Peyer's patch (tissue), 4 donors: Measurements from ENCODE around the gene TM9SF1. TPM values are rescaled to one million over a fixed set of nuclear protein-coding genes. Genes with fewer than 3 reads are reported as not detected.

Experiments
- DNase-seq, 3 donors: peaks; one replicate each; pipeline ENCODE4 v3.0.0-alpha.2; 2017 to 2019
- H3K27ac ChIP-seq, 4 donors: fragments of 200-600 bp; sonication (generic); one replicate each; pipeline ENCODE4 v1.5.1; 2016 to 2019
- H3K27me3 ChIP-seq, 2 donors: fragments of 200-600 bp; sonication (generic); one replicate each; pipeline ENCODE4 v1.5.1; 2019
- H3K36me3 ChIP-seq, 3 donors: fragments of 200-600 bp; sonication (generic); one replicate each; pipeline ENCODE4 v1.5.1; 2016 to 2019
- H3K4me1 ChIP-seq, 4 donors: fragments of 200-600 bp; sonication (generic); one replicate each; pipeline ENCODE4 v1.5.1; 2016 to 2019
- H3K4me3 ChIP-seq, 4 donors: fragments of 200-600 bp; sonication (generic); 1 replicate in 3 of 4; 2 replicates in 1 of 4; pipeline ENCODE4 v1.5.1; 2016 to 2019; ENCODE audit warnings: mild to moderate bottlenecking in 1 of 4
- H3K9me3 ChIP-seq, 4 donors: fragments of 200-600 bp; sonication (generic); one replicate each; pipeline ENCODE4 v1.5.1; 2016 to 2019; ENCODE audit warnings: mild to moderate bottlenecking in 1 of 4
- POLR2A ChIP-seq, 2 donors: fragments of 450-650 bp; IDR thresholded peaks; one replicate each; pipeline ENCODE4 v1.5.1; 2017; ENCODE audit warnings: antibody characterized with exemption in 2 of 2, mild to moderate bottlenecking in 2 of 2, moderate library complexity in 2 of 2
- total RNA-seq, 4 donors: library from RNA; depleted of rRNA; stranded (reverse); fragments of >200 nt; gene quantifications; one replicate each; pipeline ENCODE4 v1.1.0, GENCODE V29; 2016
- TF ChIP-seq, protein P1 (sequence below), 6 experiments: fragments of 450-650 bp in 4 of 6; fragments of 200-600 bp in 2 of 6; sonication (generic) in 1 of 6; IDR thresholded peaks; one replicate each; pipeline ENCODE4 v1.5.1; 2017 to 2019; ENCODE audit warnings: antibody characterized with exemption in 6 of 6, mild to moderate bottlenecking in 3 of 6, moderate library complexity in 1 of 6

The TM9SF1 gene
- total RNA-seq, 4 donors from 2014 or later: 22.3 to 80.7 (median 49.8) TPM

DNA sequence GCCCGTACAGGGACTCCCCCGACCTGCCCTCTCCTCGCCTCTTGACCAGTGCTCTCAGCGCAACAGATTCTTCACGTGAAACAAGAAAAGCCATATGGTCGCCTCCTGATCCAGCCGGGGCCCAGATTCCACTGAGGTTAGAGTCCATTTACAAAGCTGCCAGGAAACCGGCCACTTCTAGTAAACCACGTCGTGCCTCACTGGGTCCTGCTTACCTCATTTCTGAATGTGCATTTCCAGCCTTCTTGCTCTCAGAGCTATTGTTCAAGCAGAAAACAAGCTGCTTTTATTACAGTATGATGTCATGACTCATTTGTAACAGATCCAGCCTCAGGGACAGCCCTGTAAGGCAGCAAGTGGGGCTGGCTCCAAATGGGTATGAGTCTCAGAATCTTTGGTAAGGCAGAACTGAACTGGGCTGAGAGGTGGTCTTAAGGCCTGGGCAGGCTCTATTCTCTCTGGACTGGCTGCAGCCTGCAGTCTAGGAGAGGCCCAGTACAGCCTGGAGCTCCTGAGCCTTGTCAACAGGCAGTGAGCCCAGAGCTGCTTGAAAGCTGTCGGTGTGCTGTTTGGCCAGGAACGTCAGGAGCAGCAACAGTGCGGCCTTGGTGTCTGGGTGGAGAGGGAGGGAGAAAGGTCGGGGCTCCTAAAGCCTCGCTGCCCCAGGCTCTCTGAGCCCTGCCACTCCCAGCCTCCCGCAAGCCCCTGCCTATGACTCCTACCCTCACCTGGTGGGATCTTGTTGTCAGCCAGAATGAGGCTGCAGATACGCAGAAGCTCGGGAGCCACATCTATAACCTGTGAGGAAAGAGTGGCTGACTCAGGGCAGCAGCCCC, 15.1 kb downstream of the TM9SF1 start:
- H3K27ac ChIP-seq: peak overlapping the region in 1 of 4 donors; percentile 19
- no peak overlapping the region for H3K4me3 ChIP-seq
- peaks cover 0 to 92% (median 0%) of the 10 kb centered on the region in 3 donors for H3K36me3 ChIP-seq
- H3K4me1 ChIP-seq: no peaks in the 10 kb centered on the region
- no peaks in the 10 kb centered on the region for H3K9me3 ChIP-seq
- no peaks in the 10 kb centered on the region for H3K27me3 ChIP-seq
- TF ChIP-seq, protein P1, sequence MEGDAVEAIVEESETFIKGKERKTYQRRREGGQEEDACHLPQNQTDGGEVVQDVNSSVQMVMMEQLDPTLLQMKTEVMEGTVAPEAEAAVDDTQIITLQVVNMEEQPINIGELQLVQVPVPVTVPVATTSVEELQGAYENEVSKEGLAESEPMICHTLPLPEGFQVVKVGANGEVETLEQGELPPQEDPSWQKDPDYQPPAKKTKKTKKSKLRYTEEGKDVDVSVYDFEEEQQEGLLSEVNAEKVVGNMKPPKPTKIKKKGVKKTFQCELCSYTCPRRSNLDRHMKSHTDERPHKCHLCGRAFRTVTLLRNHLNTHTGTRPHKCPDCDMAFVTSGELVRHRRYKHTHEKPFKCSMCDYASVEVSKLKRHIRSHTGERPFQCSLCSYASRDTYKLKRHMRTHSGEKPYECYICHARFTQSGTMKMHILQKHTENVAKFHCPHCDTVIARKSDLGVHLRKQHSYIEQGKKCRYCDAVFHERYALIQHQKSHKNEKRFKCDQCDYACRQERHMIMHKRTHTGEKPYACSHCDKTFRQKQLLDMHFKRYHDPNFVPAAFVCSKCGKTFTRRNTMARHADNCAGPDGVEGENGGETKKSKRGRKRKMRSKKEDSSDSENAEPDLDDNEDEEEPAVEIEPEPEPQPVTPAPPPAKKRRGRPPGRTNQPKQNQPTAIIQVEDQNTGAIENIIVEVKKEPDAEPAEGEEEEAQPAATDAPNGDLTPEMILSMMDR (IDR thresholded peaks at IDR 0.05): no peak
- TF ChIP-seq POLR2A (IDR thresholded peaks at IDR 0.05): no peak
- DNase-seq: no peak

DNA sequence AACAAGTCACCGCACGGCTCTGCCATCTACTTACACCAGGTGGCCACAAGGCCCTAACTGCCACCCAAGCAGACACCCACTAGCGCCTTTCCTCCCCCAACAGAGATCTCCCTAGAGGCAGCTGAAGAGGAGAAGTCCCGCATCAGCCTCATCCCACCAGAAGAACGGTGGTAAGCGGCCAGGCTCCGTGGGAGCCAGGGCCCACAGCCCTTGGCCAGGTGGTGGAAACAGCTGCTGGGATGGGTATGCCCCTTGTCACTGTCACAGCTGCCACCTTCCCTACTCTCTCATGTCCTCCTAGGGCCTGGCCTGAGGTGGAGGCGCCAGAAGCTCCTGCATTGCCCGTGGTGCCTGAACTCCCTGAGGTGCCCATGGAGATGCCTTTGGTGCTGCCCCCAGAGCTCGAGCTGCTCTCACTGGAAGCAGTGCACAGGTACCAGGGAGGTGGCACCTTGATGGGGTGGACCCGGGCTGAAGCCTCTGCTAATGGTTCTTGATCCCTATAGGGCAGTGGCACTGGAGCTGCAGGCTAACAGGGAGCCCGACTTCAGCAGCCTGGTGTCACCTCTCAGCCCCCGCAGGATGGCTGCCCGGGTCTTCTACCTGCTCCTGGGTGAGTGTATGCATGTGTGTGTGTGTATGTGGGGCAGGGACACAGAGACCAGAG, 15.8 kb downstream of the TM9SF1 start:
- peaks cover 0 to 84% (median 0%) of the 10 kb centered on the region in 3 donors for H3K36me3 ChIP-seq
- H3K4me3 ChIP-seq: no peak overlapping the region
- DNase-seq: peak in 1 of 3 donors; percentile 43
- no peaks in the 10 kb centered on the region for H3K27me3 ChIP-seq
- no peak for TF ChIP-seq POLR2A (IDR thresholded peaks at IDR 0.05)
- TF ChIP-seq, protein P1 (IDR thresholded peaks at IDR 0.05): no peak
- peak overlapping the region in 1 of 4 donors; percentile 16 for H3K27ac ChIP-seq
- H3K9me3 ChIP-seq: no peaks in the 10 kb centered on the region
- H3K4me1 ChIP-seq: no peaks in the 10 kb centered on the region

DNA sequence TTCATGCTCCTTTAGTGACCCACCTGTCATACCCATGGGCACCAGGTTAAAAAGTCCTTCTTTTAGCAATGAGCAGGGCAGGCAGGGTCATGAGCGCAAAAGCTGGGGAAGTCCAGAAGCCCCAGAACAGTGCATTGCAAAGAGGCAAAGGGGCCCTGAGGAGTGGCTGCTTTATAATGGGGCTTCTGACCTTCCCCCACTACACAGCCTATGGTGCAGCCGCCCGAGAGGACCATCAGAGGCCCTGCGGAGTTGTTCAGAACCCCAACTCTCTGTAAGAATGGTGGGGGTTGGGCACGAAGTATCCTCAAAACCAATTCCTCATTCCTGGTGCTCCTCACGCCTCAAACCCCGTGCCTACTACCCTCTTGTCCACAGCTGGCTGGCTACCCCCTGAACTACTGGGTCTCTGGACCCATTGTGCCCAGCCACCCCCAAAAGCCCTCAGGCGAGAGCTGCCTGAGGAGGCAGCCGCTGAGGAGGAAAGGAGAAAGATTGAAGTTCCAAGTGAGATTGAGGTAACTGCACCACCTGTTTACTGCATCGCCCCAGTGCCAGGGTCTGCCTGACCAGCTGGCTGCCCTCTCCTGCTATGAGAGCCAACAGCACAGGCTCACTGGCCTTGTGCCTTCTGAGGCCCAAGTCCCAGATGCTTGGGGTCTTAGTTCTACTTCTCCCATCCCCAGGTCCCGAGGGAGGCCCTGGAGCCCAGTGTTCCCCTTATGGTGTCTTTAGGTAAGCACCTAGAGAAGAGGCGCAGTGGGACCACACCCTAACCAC, 16.7 kb downstream of the TM9SF1 start:
- H3K36me3 ChIP-seq: peaks cover 0 to 76% (median 0%) of the 10 kb centered on the region in 3 donors
- DNase-seq: no peak
- no peak overlapping the region for H3K4me3 ChIP-seq
- TF ChIP-seq POLR2A (IDR thresholded peaks at IDR 0.05): no peak
- TF ChIP-seq, protein P1 (IDR thresholded peaks at IDR 0.05): no peak
- no peaks in the 10 kb centered on the region for H3K4me1 ChIP-seq
- H3K9me3 ChIP-seq: no peaks in the 10 kb centered on the region
- H3K27me3 ChIP-seq: no peaks in the 10 kb centered on the region
- H3K27ac ChIP-seq: no peak overlapping the region

- DNase-seq: peak in 1 of 3 donors; percentile 45
- TF ChIP-seq, protein P1 (IDR thresholded peaks at IDR 0.05): no peak
- no peak for TF ChIP-seq POLR2A (IDR thresholded peaks at IDR 0.05)
- Histone ChIP-seq H3K27ac (no peak overlapping the region), H3K4me1 (no peaks in the 10 kb centered on the region), H3K9me3 (no peaks in the 10 kb centered on the region), H3K36me3 (peaks cover 0 to 69% (median 0%) of the 10 kb centered on the region in 3 donors), H3K4me3 (no peak overlapping the region), H3K27me3 (no peaks in the 10 kb centered on the region)
These were observed 17.4 kb downstream of the TM9SF1 start for GRCh38 chr14:24177891-24178290.

DNA sequence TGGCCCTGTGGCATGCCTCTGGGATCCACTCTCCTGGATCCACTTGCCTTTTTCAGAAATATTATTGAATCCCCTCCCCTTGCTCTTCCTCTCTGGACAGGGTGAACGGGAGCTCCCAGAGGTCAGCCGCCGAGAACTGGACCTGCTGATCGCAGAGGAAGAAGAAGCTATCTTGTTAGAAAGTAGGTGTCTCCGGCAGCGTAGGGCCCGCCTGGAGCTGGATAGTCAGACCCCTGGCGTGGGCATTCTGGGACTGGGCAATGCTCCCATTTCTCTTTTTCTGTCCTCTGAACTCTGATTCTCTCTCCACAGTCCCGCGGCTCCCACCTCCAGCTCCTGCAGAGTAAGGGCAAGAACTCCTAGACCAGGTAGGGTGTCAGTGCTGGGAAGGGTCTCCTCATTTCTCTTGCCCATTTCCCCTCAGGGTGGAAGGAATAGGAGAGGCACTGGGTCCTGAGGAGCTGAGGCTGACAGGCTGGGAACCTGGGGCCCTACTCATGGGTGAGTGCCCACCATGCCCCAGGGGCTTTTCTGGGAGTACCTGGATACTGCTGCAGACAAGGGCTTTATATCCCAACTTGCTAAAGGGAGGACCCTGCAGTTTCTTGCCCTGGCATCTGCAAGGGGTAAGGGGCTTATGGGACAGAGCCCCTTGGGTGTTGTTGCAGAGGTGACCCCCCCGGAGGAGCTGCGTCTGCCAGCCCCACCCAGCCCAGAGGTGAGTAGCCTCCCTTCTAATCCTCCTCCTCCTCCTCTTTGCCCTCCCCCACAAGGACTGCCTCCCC, 18.0 kb downstream of the TM9SF1 start:
- H3K9me3 ChIP-seq: no peaks in the 10 kb centered on the region
- H3K36me3 ChIP-seq: peaks cover 0 to 62% (median 0%) of the 10 kb centered on the region in 3 donors
- no peak overlapping the region for H3K4me3 ChIP-seq
- TF ChIP-seq POLR2A (IDR thresholded peaks at IDR 0.05): no peak
- TF ChIP-seq, protein P1 (IDR thresholded peaks at IDR 0.05): no peak
- H3K27ac ChIP-seq: no peak overlapping the region
- no peaks in the 10 kb centered on the region for H3K27me3 ChIP-seq
- no peaks in the 10 kb centered on the region for H3K4me1 ChIP-seq
- DNase-seq: peak in 1 of 3 donors; percentile 24
